Stimulated activated CD8-positive, alpha-beta memory T cell treated with anti-CD3 and anti-CD28 coated beads, Interleukin-7, amount 100 ng/mL, for 4 hours (primary cell): Measurements from ENCODE around the gene PTPRN2.

ENCODE experiments used
- DNase-seq, 2 donors: peaks; one replicate each; pipeline ENCODE4 v3.0.0-alpha.2; 2020; ENCODE audit warnings: low read depth in 2 of 2

PTPRN2 gene

DNA sequence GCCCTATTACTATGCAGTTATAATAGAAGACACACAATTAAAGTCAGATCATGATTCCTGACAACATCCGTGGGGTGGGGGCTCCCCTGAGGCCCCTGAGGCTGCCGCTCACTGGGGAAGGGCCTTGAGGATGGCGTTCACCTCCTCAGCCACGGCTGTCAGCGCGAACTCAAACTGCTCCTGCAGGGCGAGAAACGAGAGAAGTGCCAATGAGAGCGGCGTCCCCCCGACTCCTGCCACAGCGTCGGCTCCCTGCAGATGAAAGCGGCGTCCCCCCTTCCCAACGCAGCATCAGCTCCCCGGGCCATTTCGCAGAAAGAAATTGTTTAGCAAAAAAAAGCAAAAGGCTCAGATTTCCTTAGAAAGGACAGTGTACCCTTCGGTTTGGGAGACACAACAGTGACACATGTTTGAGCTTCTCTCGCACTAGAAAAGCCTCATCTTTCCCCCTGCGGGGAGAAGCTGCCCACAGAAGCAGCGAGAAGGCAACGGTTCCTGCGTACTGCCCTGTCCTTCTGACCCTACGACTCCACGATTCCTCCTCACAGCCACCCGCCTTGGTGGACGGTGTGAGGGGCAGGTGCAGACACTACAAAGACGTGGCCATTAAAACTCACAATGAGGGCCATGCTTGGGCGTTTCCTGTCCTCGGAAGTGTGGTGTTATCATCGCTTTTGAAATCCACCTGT is 1046.9 kb downstream of the PTPRN2 start:
- no peak for DNase-seq

DNA sequence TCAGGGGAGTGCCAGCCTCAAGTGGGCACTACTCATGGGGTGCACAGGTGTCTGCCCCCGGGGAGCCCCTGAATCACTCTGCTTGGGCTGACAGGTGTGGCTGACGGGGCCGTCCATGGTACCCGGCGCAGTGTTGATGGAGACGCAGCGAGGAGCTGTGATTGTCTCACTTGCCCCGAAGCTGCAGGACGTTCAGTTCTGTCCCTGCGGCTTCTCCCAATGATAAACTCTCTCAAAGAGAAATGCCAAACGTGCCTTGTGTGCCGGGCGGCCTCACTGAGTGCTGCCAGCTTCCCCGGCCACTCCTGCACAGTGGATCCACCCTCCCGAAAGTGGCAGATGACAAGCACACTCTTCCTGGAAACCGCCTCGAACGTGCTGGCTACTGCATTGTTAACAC is 1047.6 kb downstream of the PTPRN2 start:
- DNase-seq: no peak

GRCh38 chr7:157539521-157539920 is 1048.1 kb downstream of the PTPRN2 start:
- no peak for DNase-seq

- no peak for DNase-seq
These were observed 1048.9 kb downstream of the PTPRN2 start for GRCh38 chr7:157538735-157539134.

GRCh38 chr7:157538321-157538720 is 1049.3 kb downstream of the PTPRN2 start:
- no peak for DNase-seq

GRCh38 chr7:157537056-157537455 is 1050.6 kb downstream of the PTPRN2 start:
- DNase-seq: no peak

DNA sequence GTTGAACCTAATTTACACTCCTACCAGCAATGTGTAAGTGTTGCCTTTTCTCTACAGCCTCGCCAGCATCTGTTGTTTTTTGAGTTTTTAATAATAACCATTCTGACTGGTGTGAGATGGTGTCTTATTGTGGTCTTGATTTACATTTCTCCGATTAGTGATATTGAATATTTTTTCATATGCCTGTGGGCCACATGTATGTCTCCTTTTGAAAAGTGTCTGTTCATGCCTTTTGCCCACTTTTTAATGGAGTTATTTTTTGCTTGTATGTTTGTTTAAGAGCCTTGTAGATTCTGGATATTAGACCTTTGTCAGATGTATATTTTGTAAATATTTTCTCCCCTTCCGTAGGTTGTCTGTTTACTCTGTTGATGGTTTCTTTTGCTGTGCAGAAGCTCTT is 1055.6 kb downstream of the PTPRN2 start:
- DNase-seq: no peak

GRCh38 chr7:157529768-157530560 is 1057.7 kb downstream of the PTPRN2 start:
- no peak for DNase-seq

DNA sequence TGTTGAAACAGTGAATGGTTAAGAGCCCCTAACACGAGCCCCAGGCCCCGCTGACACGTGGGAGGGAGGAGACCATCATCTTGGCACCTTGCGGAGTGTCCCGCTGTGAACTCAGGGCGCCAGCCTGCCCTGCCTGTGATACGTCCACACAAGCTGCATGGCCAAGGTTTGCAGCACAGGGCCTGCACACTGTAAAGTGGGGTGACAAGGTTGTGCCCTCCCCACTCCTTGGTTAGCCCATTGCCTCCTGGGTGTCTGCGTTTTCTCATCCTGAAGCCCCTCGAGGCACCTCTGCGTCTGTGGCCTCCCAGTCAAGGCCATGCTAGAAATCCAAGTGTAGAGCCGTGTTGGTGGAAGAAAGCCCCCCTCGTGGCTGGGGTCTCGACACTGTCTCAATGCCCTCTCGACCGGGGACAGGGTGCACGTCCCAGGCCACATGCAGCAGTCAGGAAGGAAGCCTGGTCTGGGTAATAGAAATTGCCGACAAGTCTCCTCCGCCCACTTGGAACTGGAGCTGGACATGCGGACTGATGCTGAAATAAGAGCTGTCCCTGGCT is 1058.8 kb downstream of the PTPRN2 start:
- DNase-seq: no peak

GRCh38 chr7:157527686-157528085 is 1059.9 kb downstream of the PTPRN2 start:
- no peak for DNase-seq

DNA sequence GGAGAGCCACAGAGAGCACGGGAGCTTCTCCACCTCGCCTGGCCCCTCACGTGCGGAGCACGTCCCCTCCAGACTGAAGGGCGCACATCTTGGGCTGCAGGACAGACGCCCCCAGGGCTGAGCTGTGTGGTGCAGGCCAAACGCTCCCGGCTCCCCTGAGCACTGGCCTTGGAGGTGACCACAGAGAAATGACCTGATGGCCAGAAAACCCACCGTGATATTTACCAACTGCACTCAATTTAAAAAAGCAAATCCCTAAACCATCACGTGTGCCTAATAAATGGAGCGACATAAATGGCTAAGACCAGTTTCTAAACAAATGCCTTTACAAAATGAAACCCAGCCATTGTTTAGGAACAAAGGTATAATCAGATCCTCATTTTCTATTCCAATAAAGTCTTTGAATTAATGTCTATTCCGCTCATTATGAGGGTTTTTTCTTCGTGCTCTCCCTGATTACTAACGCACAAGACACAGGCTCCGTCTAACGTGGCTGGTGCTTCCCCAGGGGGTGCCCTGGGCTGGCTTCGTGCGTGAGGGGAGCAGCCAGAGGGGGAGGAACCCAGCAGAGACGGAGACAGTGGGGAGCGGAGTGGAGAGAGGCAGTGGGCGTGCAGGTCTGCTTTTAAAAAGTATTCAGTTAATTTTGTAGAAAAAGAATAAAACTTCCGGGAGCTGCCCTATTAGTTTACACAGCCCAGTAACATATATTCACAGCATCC is 1060.5 kb downstream of the PTPRN2 start:
- no peak for DNase-seq

- DNase-seq: no peak
These were observed 1061.4 kb downstream of the PTPRN2 start for GRCh38 chr7:157526005-157526912.

GRCh38 chr7:157525491-157525915 is 1062.1 kb downstream of the PTPRN2 start:
- no peak for DNase-seq

DNA sequence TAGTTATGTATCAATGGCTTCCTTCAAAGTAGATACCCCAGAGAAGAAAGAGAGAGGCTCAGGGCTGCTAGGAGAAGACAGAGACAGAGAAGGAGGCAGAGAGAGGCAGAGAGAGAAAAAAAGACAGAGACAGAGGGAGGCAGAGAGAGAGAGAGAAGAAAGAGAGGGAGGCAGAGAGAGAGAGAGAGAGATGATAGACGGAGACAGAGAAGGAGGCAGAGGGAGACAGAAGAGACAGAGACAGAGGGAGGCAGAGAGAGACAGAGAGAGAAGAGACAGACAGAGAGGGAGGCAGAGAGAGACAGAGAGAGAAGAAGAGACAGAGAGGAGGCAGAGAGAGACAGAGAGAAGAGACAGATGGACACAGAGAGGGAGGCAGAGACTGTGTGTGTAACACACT is 1062.9 kb downstream of the PTPRN2 start:
- no peak for DNase-seq

DNA sequence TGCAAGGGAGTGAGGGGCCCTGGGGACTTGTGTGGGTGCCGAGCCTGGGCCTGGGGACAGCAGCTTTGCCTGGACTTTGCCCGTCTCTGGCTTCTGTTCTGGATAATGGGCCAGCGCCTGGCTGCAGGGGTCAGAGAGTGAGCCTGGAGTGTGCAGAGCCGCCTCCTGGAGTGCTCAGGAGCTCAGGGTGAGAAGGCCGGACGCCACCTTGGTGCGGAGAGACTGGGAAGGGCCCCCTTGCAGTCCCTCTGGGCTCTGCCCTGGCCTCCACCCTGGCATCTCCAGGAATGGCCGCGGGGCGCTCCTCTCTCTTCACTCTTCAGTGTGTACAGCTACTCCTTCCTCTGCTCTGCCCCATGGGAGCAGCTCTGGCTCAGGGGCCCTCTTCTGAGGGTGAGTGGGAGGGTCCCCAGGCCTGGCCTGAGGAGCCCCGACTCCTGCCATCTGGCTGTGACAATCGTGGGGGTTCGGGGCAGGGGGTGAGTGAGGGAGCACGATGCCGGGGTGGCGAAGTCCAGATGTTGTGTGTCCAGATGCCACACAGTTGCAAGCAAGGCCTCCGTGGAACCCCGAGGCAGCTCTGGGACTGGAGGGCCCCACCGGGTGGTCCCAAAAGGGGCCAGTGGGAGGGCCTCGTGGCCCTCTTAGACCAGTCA is 1063.7 kb downstream of the PTPRN2 start:
- no peak for DNase-seq

DNA sequence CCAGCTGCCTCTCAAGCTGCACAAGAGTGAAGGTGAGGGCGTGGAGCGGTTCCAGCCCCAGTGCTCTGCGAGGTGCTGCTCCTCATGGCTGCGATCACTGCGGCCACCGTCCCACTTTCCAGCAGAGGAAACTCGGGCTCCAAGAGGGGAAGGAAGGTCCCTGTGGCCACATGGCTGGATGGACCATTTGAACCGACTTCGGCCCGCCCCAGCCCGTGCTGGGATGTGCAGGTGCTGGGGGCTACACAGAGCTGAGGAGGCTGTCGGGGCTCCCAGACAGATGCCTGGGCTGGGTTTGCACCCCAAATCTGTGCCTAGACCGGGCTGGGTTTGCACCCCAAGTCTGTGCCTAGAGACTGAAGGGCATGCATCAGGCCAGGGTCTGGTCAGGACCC is 1064.3 kb downstream of the PTPRN2 start:
- DNase-seq: no peak

GRCh38 chr7:157522954-157523353 is 1064.7 kb downstream of the PTPRN2 start:
- no peak for DNase-seq

DNA sequence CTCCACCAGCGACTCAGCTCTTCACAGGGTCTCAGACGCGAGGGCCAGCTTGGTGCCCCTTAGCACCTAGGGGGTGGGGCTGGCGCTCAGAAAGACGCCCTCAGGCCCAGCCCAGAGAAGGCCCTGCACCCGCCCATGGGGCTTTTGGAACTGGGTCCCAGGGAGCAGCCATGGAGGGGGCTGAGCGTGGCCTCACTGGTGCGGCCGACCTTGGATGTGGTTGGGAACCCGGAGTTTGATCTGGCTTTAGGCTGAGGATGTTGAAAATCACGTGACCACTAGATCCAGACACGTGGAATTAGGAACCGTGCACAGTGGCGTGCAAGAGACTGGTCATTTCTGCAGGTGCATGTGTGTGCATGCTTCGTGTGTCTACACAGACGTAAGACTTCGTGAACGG is 1065.4 kb downstream of the PTPRN2 start:
- DNase-seq: no peak

DNA sequence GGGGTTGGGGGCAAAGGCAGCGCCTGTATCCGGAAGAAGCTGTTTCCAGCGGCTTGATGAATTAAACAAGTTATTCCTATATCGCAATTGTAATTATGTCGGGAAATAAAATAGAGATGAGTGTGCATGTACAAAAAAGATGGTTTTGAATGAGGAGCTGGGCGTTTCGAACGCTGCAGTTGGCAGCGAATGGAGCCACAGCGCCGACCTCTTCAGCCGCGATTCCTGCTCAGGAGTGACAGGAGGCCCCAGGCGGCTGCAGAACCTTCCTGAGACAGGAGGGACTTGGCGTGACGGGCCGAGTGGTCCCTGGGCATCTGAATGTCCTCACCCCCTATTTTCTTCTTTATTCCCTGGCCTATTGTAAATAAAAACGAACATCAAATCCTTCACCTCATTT is 1065.9 kb downstream of the PTPRN2 start:
- DNase-seq: no peak

- DNase-seq: no peak
These were observed 1066.4 kb downstream of the PTPRN2 start for GRCh38 chr7:157521061-157521731.
